ENCODE results near the gene FRS3.

- TF ChIP-seq CTCF (IDR thresholded peaks at IDR 0.05; ENCODE audit: insufficient read depth, low read length, poor library complexity, severe bottlenecking), result no peak
- no peak for TF ChIP-seq EZH2phosphoT487 (conservative IDR thresholded peaks at IDR 0.05; ENCODE audit: low read length)
Measured at GRCh38 chr6:41824571-41825569, 45.2 kb upstream of the FRS3 start.
